ENCODE measurements around the gene EXOC6B.

DNA sequence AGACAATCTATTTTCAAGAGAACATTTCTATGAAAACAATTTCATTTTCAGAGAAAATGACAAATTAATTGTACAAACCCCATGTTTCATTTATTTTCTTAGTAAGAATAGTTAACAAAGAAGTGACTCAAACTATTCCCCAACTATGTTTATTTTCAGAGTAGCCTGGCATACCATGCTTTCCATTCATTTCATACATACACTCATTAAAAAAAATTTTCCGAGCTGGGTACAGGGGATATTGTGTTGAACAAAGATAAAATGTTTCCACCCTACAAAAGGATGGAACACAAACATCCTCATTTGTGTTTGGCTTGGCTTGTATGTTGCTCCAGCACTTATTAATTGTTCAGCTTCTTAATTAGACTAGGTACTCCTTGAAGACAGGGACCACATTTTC, 331.4 kb downstream of the EXOC6B start:
- TF ChIP-seq CTCF (IDR thresholded peaks at IDR 0.05): no peak
- TF ChIP-seq POLR2A (IDR thresholded peaks at IDR 0.05): no peak
